GM18870 (cell line): ENCODE results near the gene TMEM151A.
"Not testable (repeated sequence)": the region's sequence is repeated elsewhere in the genome, so short reads cannot be mapped to it uniquely, and the experiment has no call there.

ENCODE experiments used
- ATAC-seq: cut with Tn5 transposase; IDR thresholded peaks from one replicate; pipeline ENCODE4 v1.9.1; 2021; ENCODE audit warnings: moderate library complexity; ENCODE audit not compliant: unreplicated experiment

TMEM151A gene

GRCh38 chr11:66320289-66320688, 28.6 kb downstream of the TMEM151A start:
- ATAC-seq, result not testable (repeated sequence)

GRCh38 chr11:66320748-66321147, 29.1 kb downstream of the TMEM151A start:
- ATAC-seq, result not testable (repeated sequence)

GRCh38 chr11:66321606-66322005, 29.9 kb downstream of the TMEM151A start:
- ATAC-seq, result no peak

GRCh38 chr11:66322732-66323427, 31.2 kb downstream of the TMEM151A start:
- ATAC-seq, result no peak

GRCh38 chr11:66323684-66324083, 32.0 kb downstream of the TMEM151A start:
- no peak for ATAC-seq

GRCh38 chr11:66324664-66325063, 33.0 kb downstream of the TMEM151A start:
- ATAC-seq, result no peak

GRCh38 chr11:66325263-66325671, 33.6 kb downstream of the TMEM151A start:
- ATAC-seq, result no peak

- no peak for ATAC-seq
These were observed 34.8 kb downstream of the TMEM151A start for GRCh38 chr11:66326261-66327111.

- no peak for ATAC-seq
These were observed 35.7 kb downstream of the TMEM151A start for GRCh38 chr11:66327171-66328030.

GRCh38 chr11:66328031-66328301, 36.3 kb downstream of the TMEM151A start:
- no peak for ATAC-seq

- ATAC-seq, result no peak
These were observed 36.8 kb downstream of the TMEM151A start for GRCh38 chr11:66328302-66329144.

- ATAC-seq, result no peak
These were observed 37.5 kb downstream of the TMEM151A start for GRCh38 chr11:66329165-66329673.

- ATAC-seq, result no peak
These were observed 39.2 kb downstream of the TMEM151A start for GRCh38 chr11:66330931-66331330.

- ATAC-seq, result no peak
These were observed 40.1 kb downstream of the TMEM151A start for GRCh38 chr11:66331542-66332370.

- no peak for ATAC-seq
These were observed 40.9 kb downstream of the TMEM151A start for GRCh38 chr11:66332371-66333219.

- ATAC-seq, result no peak
These were observed 41.7 kb downstream of the TMEM151A start for GRCh38 chr11:66333220-66333877.

- no peak for ATAC-seq
These were observed 42.4 kb downstream of the TMEM151A start for GRCh38 chr11:66333896-66334604.
